ENCODE measurements around the gene TLCD4.
"Not testable (repeated sequence)": the region's sequence is repeated elsewhere in the genome, so short reads cannot be mapped to it uniquely, and the experiment has no call there.

TLCD4 gene

GRCh38 chr1:95117207-95118066 is at the start of gene TLCD4:
Gene TLCD4, plus strand, starts transcription at chr1:95117355. Its CDS starts 26,547 bp downstream, at chr1:95143902.
- DNase-seq, result peak; percentile 32

- no peak for DNase-seq
Observed at GRCh38 chr1:95067568-95067967, 49.6 kb upstream of the TLCD4 start.

- DNase-seq, result no peak
Observed at GRCh38 chr1:95068956-95069709, 48.0 kb upstream of the TLCD4 start.

GRCh38 chr1:95069710-95070093 is 47.5 kb upstream of the TLCD4 start:
- DNase-seq, result no peak

GRCh38 chr1:95071539-95071938 is 45.6 kb upstream of the TLCD4 start:
- DNase-seq, result no peak

- no peak for DNase-seq
Observed at GRCh38 chr1:95072117-95072516, 45.0 kb upstream of the TLCD4 start.

- DNase-seq, result peak; percentile 74
Observed at GRCh38 chr1:95072532-95073419, 44.4 kb upstream of the TLCD4 start, which contains the start of gene ALG14. Gene ALG14, minus strand, starts transcription at chr1:95072951. Its CDS starts 53 bp downstream, at chr1:95072898.

- no peak for DNase-seq
Observed at GRCh38 chr1:95073446-95073845, 43.7 kb upstream of the TLCD4 start.

- no peak for DNase-seq
Observed at GRCh38 chr1:95076034-95076433, 41.1 kb upstream of the TLCD4 start.

GRCh38 chr1:95080446-95080845 is 36.7 kb upstream of the TLCD4 start:
- no peak for DNase-seq

GRCh38 chr1:95080879-95081278 is 36.3 kb upstream of the TLCD4 start:
- no peak for DNase-seq

- DNase-seq, result no peak
Observed at GRCh38 chr1:95084317-95085176, 32.6 kb upstream of the TLCD4 start.

- DNase-seq, result no peak
Observed at GRCh38 chr1:95085376-95085775, 31.8 kb upstream of the TLCD4 start.

- DNase-seq, result no peak
Observed at GRCh38 chr1:95086949-95087533, 30.1 kb upstream of the TLCD4 start.

- DNase-seq, result no peak
Observed at GRCh38 chr1:95088303-95088702, 28.9 kb upstream of the TLCD4 start.

- no peak for DNase-seq
Observed at GRCh38 chr1:95089650-95090287, 27.4 kb upstream of the TLCD4 start.

- DNase-seq, result not testable (repeated sequence)
Observed at GRCh38 chr1:95091290-95091689, 25.9 kb upstream of the TLCD4 start.

- DNase-seq, result not testable (repeated sequence)
Observed at GRCh38 chr1:95092891-95093290, 24.3 kb upstream of the TLCD4 start.

- no peak for DNase-seq
Observed at GRCh38 chr1:95093296-95093695, 23.9 kb upstream of the TLCD4 start.

- no peak for DNase-seq
Observed at GRCh38 chr1:95094923-95095322, 22.2 kb upstream of the TLCD4 start.

- no peak for DNase-seq
Observed at GRCh38 chr1:95095833-95096217, 21.3 kb upstream of the TLCD4 start.

All from NCI-H1048 (cell line).